Measurements from ENCODE around the gene TP73.

The TP73 gene

DNA sequence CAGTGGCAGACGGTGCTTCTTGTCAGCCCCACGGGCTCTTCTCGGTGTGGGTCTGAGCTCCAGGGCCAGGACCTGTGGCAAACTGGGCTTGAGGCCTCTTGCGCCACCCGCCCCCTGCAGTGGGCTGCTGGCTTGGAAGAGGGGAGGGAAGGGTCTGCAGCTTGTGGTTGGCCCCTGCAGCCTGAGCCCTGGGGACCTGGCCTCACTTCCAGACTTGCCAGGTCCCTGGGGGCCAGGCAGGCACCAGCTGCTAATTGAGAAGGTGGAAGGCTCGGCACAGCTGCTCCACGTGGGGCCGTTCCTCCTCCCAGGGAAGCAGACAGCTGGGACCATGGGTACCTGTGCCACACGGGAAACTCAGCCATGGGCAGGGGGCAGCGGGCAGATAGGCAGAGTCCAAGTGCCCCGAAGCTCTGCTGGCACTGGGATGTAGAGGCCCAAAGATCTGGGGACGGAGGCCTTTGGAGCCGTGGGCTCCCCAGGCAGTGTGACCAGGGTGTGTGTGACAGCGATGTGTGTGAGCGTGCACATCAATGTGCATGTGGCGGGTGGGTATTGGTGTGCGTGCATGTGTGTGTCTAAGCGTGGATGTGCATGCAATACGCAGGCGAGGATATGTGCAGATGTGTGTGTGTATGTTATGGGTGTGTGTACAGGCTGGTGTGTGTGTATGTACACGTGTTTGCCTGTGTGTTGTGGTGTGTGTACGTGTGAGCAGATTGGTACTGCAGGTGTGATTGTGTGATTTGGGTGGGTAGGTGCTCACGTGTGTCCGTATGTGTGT is 39.3 kb downstream of the TP73 start:
- DNase-seq = no peak

DNA sequence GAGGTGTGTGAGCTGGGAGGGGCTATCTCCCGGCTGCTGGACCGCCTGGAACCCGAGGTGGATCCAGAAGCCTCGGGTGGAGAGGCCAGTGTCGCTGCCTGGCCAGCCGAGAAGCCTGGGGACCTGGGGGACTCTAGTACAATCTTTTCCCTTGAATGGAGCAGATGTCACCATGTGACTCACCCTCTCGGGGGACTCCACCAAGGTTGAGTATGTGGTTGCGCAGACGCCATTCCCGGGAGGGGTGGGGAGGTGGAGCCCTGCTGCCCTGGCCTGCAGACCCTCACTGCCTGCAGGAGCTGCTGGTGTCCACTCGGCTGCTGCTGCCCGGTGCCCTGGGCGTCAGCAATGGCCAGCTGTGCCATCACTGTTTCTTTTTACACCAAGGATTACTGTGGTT is 40.3 kb downstream of the TP73 start:
- DNase-seq = no peak

DNA sequence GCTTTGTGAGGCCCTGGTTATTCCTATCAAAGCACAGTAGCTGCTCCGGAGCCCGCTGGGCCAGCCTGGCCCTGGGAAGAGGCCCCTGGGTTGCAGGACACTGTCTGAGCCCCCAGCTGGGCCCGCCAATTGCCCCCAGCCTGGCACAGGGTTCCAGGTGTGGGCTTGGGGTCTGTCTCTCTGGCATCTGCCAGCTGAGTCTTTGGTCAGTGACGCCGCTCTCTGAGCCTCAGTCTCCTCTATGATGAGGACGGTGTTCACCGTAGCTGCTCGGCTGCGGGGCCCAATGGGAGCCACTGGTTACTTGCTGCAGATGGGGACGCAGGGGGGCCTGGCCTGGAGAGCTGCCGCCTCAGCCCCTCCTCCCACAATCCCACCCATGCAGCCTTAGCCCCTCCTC is 41.0 kb downstream of the TP73 start:
- no peak for DNase-seq

DNA sequence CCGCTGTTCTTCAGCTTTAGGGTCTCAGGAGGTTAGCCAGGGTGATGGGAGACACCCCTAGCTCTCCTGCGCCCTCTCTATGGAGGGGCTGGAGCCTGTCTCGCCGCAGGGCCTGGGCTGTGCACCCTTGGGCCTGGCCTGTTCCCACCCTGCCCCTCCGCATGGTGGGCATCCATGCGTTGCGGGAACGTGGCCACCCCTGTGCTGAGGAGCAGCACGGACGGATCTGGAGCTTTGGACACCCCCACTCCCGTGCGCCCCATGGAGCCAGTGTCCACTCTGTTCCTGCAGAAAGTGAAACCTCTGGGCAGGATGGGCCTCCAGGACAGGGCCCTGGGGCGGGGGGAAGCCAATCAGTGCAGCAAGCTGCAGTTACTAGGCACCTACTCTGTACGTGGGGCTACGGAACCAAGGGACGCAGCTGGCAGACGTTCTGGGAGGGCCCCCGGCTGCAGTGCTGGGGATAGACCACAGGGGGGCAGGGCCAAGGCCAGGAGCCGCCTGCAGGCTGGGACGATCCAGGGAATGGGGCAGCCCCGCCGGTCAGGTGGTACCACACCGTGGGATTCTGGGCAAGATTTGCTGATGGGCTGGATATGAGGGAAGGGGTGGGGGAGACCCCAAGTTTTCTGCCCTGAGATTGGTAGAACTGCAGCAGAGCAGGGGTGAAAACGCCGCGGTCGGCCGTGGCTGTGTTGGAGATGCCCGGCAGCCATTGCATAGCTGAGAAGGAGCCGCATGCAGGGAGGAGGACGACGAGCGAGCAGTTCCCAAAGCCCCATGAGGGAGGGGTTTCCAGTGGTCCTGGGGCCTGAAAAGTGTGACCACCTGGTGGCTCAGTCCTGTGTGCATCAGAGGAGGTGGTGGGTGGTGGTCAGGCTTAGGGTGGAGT is 43.3 kb downstream of the TP73 start:
- no peak for DNase-seq

DNA sequence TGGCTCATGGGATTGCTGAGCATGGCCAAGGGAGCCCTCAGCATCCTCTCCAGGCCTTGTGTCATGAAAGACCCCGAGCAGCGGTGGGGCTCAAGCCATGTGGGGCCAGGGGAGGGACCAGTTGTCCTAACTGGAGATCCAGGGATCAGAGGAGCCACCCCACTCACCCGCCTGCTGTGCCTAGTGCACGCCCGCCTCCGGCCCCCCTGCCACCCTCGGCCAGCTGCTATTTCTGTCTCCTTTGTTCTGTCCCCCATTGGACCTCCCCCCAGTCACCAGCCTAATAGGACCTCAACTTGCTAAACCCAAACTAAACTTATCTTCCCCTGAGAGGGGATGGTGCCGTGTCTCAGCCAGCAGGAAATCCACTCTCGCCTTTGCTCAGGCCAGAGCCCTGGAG is 44.4 kb downstream of the TP73 start:
- no peak for DNase-seq

DNA sequence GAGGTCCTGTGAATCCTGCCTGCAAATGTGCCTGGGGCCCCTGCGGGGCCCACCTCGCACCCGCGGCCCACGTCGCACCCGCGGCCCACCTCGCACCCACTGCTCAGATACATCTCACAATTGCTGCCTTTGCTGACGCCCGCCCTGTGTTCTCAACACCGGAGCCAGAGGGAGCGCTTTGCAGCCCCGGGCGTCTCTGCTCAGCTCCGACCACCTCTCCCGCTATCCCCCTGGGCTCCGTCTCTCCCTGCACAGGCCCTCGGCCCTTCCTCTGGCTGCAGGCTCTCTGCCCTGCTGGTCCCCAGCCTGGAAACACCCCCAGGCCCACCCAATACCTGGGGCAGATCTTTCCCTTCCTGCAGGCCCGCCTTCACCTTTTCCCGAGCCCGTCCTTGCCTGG is 44.8 kb downstream of the TP73 start:
- no peak for DNase-seq

DNA sequence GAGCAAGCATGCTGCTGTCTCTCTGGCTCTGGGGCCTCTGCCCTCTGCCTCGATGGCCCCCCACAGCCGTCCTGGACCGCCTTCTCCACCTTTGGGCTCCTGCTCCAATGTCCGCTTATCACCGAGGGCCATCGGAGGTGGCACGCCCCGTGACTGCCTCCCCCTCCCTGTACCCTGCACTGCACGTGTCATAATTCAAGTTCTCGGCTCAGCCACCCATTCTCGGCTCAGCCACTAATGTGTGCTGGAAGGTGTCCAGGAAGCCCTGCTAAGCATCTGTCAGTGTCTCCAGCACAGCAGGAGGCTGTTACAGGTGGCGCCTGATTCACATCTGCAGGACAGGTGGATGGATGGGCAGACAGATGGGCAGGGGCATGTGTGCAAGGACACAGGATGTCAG is 45.5 kb downstream of the TP73 start:
- DNase-seq = no peak

DNA sequence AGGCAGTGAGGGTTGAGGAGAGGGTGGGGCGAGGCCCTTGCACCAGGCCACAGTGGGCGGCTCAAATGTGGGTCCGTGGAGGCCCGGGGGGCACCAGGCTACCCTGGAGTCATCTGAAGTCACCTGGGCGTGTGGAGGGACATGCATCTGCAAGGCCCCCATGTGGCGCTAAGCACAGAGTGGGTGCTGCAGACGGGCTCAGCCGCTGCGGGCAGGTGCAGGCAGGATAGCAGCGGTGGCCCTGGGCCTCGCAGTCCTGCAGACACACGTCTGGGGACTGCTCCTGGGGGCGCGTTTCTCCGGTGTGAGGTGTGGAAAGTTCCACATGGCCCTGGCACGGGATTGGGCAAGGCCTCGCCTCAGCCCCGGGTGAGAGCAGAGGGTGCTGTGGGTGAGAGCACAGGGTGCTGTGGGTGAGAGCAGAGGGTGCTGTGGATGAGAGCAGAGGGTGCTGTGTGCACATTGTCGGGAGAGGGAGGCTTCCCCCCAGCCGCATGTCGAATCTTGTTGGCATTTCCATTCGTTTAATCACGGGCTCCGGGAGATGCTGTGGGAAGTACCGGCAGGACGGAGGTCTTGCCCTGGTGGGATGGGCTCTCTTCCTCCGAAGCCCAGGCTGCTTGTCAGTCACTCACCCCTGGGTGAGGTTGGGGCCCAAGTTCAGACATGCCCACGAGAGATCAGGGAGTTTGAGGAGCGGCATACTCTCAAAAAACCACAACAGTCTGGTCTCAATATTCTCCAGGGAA is 46.5 kb downstream of the TP73 start:
- DNase-seq = no peak

DNA sequence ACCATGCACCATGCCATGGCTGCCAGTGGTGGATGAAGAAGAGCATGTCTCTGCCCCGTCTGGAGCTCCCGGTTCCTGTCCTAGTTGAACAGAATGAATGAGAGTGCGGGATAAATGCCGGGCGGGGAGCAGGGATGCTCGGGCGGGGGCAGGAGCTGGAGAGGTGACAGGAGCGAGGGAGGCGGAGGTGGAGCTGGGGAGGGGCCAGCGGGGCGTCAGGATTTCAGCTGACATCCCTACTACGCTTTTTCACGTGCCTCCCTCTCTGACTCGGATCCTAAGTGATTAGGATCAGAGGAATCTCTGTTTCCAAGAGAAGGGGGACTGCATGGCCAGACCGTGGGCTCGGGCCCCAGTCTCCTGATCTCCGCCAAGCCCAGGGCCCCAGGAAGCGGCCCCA is 47.3 kb downstream of the TP73 start:
- no peak for DNase-seq

DNA sequence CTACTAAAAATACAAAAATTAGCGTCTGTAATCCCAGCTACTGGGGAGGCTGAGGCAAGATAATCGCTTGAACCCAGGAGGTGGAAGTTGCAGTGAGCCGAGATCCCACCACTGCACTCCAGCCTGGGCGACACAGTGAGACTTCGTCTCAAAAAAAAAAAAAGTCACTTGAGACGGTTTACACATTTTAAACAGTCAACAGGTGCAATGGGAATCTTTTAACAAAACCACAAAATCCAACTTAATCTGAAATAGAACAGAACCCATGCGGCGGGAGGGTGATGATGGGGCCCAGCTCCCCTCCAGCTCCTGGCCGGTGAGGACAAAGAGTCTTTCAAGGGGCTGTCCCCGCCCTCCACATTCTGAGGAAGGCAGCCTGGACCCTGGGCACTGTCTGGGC is 48.3 kb downstream of the TP73 start:
- no peak for DNase-seq

DNA sequence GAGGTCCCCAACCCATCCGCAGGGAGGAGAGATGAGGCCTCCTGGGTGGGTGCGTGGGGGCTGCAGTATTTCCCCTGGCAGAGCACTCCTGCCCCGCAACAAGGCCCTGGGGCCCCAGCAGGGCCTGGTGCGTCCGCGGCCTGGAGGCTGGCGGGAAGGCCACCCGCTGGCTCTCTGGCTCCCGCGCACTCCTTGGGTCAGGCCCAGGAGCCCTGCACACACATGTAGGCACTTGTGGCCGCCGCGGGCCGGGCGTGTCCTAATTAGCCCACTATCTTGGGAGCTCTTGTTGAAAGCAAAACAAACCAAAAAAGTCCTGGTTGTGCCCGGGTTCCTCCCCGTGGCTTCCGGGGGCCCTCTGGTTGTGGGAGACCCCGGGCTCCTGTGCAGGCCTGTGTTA is 50.2 kb downstream of the TP73 start:
- no peak for DNase-seq

DNA sequence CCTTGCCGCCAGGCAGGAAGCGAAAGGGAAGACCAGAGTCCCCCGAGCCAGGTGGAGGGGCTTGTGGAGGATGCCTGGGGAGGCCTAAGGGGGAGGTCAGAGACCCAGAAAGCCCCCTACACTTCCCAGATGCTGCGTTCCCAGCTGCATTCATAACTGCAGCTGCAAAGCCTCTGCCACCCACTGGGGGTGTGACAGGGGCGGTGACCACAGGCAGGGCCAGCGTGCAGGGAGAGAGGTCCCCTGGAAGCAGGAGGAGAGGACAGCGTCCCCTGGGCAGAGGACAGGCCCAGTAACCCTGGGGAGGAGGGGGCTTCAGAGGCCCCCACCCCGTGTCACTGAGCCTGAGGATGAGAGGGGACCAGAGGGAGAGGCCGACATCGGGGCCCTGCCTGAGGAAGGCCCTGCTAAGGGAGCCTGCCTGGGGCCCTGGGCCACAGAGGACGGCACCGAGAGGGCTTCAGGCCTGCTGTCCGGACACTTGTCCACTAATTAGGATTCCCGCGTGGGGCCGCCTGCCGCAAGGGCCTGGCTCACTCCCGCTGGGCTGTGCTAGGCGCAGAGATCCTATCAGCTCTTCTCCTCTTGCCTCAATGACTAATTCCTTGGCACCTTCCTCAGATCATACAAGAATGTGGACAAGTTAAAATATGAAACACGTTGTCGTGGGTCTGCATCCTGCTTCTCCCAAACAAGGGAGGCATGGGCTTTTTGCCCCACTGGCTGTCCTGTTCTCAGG is 50.8 kb downstream of the TP73 start:
- DNase-seq = no peak

DNA sequence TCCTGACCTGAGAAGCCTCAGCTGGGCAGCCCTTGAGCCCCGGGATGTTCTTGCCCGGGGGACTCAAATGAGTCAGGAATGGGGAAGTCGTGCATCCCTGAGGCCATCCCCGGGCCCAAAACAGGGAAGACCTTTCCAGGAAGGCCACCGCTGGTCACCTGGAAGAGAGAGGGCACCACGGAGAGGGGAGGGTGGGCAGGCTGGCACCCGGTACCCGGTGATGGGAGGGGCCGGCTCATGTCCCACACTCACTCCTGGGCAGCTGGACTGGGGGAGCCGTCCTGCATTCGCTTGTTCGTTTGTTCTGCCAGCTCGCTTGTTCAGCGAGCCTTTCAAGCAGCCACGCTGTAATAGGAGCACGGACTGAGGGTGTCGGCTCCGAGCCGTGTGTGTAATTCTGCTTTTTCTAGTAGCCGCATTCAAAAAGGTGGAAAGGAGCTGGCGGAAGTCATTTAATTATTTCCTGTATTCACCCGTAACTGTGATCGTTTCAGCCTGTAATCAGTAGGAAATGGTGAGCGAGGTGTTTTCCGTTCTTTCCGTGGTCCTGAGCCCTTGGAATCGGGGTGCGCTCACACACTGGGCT is 51.6 kb downstream of the TP73 start:
- DNase-seq = no peak

DNA sequence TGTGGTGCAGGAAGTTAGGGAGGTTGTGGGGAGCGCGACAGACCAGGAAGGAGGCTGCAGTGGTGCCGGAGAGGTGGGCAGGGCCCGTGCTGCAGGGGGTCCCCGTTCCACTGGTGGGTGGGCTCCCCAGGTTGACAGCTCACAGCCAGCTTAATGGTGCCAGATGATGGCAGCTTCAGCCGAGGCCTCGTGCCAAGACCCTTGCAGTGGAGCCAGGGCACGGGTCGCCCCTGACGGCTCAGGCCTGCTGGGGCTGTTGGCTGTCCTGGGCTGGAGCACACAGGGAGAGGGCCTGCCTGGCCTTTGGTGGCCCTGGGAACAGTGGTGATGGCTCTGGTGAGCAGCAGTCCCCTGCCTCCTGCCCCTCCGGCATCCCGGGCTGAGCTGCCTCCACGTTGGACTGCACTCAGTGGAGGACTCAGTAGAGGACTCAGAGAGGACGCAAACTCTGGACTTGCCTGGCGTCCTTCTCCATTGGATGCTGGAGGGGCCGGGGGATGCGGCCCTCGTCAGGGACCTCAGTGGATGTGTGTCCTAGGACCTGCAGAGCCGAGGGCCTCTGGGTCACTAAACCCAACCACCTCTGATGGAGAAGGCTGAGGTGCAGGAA is 53.1 kb downstream of the TP73 start:
- no peak for DNase-seq

DNA sequence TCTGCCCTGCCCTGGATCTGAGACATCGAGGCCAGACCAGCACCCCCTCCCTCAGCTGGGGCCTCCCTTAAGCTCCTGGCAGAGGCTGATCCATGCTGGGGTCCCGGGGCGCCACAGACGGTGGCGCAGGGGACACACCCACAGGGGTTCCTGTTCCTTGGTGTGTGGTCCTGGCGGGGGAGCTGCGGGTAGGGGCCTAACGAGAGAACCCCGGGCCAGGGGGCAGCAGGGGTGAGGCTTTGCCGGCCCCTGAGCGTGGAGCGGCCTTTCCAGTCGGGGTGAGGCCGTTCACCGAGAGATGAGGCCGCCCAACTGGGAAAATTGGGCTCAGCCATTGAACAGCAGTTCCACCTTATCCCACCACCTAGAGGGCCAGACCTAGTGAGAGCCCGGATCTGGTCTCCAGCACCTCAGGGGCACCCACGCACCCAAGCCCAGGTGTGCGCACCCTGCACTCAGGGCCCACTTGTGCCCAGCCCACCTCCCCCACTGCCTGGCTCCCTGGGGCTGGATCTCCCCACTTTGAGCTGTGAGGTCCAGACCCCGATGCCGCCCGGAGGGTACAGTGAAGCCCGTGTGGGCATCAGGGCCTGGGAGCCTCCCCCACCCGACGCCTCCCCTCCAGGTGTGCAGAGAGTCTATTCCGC is 54.5 kb downstream of the TP73 start:
- no peak for DNase-seq

DNA sequence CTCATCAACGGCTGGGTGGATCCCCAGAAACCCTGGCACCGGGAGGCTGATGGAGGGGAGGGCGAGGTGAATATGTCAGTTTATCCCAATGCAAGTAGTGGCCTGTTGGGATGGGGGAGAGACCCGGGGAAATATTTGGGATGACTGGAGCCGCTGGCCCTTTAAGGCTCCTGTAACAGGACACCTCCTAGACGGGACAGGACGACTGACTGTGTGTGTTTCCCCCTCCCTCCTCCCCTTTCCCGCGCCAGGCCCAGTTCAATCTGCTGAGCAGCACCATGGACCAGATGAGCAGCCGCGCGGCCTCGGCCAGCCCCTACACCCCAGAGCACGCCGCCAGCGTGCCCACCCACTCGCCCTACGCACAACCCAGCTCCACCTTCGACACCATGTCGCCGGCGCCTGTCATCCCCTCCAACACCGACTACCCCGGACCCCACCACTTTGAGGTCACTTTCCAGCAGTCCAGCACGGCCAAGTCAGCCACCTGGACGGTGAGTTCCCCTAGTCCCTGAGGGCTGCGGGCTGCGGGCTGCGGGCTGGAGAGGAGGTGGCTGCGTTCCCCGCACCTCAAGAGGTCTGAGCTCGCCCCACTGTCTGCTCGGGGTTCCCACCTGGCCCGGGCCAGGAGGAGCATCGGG is 55.1 kb downstream of the TP73 start:
- no peak for DNase-seq

DNA sequence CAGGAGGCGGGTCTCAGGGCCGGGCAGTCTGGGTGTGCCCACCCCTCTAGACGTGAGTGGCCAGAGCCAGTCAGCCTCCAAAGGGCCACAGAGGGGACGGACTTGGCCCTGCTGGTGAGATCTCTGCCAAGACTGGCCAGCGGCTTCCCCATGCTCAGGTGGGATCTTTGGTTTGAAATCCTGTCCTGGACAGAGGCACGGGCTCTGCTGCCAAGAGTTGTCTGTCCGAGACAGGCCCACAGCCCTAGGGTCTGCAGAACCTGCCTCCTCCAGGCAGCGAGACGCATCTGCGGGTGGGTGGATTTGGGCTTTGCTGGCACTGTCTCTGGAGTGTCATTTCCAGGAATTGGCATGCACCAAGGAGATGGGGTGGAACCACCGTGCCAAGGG is 55.6 kb downstream of the TP73 start:
- no peak for DNase-seq

DNA sequence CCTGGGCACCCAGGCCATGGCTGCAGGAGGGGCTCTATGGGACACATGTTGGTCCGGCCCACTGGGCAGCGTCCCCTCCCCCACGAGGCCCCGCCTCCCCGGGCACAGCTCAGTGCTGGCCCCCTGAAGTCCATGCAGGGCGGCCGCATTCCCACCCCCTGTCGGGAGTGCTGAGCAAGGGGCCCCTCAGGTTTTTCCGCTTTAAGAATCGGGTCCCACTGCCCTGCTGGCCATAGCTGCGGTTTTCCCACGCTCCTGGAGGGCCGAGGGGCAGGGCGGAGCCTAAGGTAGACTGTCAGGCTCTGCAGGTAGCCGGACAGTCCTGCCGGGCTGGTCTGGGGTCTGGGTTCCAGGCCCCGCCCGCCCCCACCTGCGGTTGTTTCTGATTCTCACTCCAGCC is 56.5 kb downstream of the TP73 start:
- no peak for DNase-seq

DNA sequence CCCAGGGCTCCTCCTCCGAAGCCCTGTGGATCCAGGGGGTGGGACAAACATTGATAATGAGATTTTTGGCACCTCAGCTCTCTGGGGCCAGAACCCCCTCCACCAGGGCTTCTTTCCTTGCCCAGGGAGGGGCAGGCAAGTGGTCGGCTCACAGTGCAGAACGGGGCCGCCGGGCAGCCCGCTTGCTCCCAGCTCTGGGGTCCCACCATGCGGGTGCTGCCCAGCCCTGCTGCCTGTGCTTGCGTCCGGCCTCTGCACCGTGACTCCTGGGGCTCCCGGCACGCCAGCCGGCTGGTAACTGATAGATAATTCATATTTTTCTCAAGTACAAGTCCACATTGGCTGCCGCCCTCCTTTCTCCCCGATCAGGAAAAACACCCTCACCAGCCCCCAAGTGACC is 57.9 kb downstream of the TP73 start:
- no peak for DNase-seq

DNA sequence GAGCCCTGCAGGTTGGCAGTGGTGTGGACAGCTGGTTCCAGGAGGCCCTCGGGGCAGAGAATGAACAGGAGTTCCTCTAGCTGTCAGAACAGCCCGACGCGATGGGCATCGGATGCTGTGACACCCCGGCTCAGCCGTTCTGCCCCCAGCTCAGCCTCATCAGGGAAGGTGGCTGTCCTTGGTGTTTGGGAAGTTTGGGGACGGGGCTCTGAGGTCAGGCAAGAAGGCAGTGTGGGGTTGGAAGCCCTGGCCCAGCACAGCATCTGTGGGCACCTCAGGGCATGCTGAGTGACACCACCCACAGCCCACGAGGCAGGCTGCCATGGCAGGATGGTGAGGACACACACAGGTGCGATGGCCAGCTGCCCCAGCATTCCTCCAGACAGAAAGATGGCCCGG is 59.1 kb downstream of the TP73 start:
- no peak for DNase-seq
